ENCODE measurements around the gene TBC1D9B.

GRCh38 chr5:179905161-179905560 is 2.5 kb downstream of the TBC1D9B start:
- TF ChIP-seq CTCF (IDR thresholded peaks at IDR 0.05) (no peak), POLR2A (IDR thresholded peaks at IDR 0.05) (no peak)
